GM19324 (cell line): Measurements from ENCODE around the gene C16orf87.
"Not testable (repeated sequence)": the region's sequence is repeated elsewhere in the genome, so short reads cannot be mapped to it uniquely, and the experiment has no call there.

Experiments
- ATAC-seq: cut with Tn5 transposase; IDR thresholded peaks from one replicate; pipeline ENCODE4 v1.9.1; 2021; ENCODE audit warnings: mild to moderate bottlenecking, moderate library complexity; ENCODE audit not compliant: unreplicated experiment, low FRiP score

C16orf87 gene, protein sequence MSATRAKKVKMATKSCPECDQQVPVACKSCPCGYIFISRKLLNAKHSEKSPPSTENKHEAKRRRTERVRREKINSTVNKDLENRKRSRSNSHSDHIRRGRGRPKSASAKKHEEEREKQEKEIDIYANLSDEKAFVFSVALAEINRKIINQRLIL

GRCh38 chr16:46830902-46831647 lies at the start of gene C16orf87:
TSS of gene C16orf87 (minus strand) at chr16:46831180. CDS start at chr16:46831149, 31 bp downstream.
- ATAC-seq: peak; percentile 97

DNA sequence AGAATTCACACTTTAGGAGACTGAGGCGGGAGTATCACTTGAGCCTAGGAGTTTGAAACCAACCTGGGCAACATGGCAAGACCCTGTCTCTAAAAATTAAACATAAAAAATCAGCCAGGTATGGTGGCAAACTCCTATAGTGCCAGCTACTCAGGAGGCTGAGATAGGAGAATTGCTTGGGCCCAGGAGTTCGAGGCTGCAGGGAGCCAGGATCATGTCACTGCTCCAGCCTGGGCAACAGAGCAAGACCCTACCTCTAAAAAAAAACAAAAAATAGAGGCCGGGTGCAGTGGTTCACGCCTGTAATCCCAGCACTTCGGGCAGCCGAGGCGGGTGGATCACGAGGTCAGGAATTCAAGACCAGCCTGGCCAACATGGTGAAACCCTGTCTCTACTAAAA lies 44.3 kb upstream of the C16orf87 start:
- no peak for ATAC-seq

- ATAC-seq: no peak
Observed at GRCh38 chr16:46873201-46873600, 42.2 kb upstream of the C16orf87 start.

DNA sequence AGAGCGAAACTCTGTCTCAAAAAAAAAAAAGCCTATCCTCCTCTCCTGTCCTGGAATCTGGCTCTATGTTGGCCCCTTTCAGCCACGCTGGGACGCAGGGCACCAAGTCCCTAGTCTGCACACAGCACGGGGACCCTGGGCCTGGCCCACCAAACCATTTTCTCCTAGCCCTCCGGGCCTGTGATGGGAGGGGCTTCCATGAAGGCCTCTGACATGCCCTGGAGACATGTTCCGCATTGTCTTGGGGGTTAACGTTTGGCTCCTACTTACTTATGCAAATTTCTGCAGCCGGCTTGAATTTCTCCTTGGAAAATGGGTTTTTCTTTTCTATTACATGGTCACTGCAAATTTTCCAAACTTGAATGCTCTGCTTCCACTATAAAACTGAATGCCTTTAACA lies 40.6 kb upstream of the C16orf87 start:
- no peak for ATAC-seq

DNA sequence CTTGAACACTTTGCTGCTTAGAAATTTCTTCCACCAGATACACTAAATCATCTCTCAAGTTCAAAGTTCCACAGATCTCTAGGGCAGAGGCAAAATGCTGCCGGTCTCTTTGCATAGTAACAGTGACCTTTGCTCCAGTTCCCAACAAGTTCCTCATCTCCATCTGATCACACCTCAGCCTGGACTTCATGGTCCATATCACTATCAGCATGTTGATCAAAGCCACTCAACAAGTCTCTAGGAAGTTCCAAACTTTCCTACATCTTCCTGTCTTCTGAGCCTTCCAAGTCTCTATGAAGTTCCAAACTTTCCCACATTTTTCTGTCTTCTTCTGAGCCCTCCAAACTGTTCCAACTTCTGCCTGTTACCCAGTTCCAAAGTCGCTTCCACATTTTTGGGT lies 37.9 kb upstream of the C16orf87 start:
- ATAC-seq: not testable (repeated sequence)

- not testable (repeated sequence) for ATAC-seq
Observed at GRCh38 chr16:46867486-46867885, 36.5 kb upstream of the C16orf87 start.

GRCh38 chr16:46866286-46866685 lies 35.3 kb upstream of the C16orf87 start:
- ATAC-seq: no peak

- no peak for ATAC-seq
Observed at GRCh38 chr16:46862555-46863447, 31.8 kb upstream of the C16orf87 start.

DNA sequence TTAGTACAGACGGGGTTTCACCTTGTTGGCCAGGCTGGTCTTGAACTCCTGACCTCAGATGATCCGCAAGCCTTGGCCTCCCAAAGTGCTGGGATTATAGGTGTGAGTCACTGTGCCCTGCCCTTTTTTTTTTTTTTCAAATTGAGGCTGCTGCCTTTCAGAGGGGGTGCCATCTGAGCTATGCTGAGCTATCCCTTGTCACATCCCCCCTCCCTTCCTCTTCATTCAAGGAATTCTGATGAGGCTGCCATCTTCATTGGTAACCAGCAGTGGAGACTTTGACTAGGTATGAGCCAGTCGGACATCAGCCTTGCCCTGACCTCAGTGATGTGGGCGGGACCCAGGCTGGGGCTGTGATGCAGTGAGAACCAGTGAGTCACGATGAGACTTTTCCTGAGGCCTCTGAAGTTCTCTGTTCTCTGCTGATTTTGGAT lies 28.8 kb upstream of the C16orf87 start:
- no peak for ATAC-seq

GRCh38 chr16:46858151-46858550 lies 27.2 kb upstream of the C16orf87 start:
- ATAC-seq: no peak

DNA sequence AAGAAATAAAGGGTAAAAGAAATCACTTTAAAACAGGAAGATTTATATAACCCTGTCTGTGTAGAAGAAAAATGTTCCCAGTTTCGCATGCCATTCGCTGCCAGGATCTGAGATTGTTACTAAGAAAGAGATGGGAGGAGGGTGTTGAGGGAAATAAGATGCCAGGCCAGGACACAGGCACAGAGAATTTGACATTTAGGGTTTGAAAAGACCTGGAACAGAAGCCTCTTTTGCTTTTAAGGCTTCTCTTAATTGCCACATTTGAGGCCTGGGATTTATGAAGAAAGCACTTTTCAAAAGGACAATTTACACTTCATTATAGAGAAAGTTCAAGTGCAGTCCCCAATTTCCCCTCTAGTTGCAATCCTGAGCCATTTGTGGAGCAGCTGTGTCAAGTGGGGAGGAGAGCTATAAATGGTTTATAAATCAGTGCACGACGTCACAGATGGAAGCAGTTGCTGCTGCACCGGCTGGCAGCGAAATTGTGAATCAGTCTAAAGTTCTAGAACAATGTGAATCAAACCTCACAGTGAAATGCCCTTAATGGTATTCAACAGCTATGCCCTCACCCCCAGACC lies 26.5 kb upstream of the C16orf87 start:
- no peak for ATAC-seq

- no peak for ATAC-seq
Observed at GRCh38 chr16:46855389-46855788, 24.4 kb upstream of the C16orf87 start.

DNA sequence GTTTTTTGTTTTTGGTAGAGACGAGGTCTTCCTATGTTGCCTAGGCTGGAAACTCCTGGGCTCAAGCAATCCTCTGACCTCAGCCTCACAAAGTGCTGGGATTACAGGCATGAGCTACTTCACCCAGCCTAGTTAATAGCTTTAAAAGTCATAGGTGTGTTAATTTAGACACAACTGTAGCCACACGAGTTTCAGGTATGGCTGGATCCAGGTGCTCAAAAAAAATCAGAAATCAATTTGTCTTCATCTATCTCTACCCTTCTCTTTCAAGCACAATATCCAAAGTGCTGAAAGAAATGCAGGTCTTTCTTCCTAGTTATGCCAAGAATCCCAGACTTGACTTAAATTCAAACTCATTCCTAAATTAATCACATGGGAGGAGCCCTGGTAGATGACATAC lies 23.9 kb upstream of the C16orf87 start:
- no peak for ATAC-seq

- ATAC-seq: no peak
Observed at GRCh38 chr16:46853713-46854443, 22.9 kb upstream of the C16orf87 start.

- ATAC-seq: no peak
Observed at GRCh38 chr16:46852130-46852529, 21.1 kb upstream of the C16orf87 start.

DNA sequence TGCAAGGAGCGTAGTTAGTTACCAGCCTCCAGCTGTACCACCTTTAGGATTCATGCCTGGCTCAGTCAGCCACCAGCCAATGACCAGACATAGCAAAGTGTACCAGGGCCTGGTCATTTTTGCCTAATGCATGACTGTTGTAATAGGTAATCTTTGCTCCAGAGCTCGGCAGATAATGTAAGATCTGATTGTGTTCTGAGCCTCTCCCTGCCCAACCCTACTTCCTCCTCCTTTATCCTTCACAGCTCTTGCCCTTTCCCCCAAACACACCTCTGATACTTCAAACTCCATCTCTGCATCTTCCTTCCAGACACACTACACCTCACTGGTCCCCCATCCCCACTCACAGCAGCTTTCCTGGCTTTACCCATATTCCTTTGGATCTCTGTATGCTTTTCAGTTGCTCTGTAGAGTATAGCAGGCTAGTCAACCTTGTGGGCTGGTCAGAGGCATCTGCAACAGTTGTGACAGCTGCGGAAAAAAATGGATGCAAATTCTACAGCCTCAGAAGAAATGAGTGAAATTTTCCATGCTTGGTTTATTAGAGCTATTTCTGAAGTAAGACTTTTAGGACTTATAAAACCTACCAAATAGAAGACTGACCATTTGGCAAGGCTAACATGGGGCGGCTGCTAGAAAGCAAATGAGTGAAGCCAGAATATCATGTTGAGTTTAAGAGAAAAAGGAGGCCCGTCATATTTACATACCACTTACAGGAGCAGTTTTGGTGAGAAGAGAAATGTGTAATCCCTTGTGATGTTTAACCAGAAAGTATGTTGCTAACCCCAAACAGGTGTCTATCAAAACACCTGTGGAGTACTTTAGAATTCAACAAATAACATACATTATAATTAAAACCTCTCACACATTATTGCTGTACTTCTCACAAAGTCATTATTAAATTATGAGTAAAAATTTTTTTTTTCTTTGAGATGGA lies 19.9 kb upstream of the C16orf87 start:
- ATAC-seq: peak; percentile 52

GRCh38 chr16:46848768-46849764 lies 18.1 kb upstream of the C16orf87 start:
- ATAC-seq: no peak

DNA sequence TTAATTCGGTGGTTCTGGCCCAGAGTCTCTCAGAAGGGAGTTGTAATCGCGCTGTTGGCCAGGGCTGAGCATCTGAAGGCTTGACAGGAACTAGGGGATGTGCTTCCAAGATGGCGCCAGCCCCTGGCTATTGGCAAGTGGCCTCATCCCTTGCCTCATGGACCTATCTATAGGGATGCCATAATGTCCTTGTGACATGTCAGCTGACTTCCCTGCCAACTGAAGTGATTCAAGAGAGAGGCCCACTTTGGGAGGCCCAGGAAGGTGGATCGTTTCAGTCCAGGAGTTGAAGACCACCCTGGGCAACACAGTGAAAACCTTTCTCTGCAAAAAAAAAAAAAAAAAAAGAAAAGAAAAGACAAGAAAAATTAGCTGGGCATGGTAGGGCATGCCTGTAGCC lies 15.0 kb upstream of the C16orf87 start:
- no peak for ATAC-seq
